ENCODE results near the gene TRPV4. TPM values are rescaled to one million over a fixed set of nuclear protein-coding genes. Genes with fewer than 3 reads are reported as not detected.
A peak's percentile ranks its signal among the peaks of the same experiment; 100 is the strongest.

TRPV4 gene
- total and polyA plus RNA-seq, 9 of the 15 experiments (the other 6 are each of a cell fraction or from before 2014, with no cell fraction given), result 0.13 TPM; not detected in 8

DNA sequence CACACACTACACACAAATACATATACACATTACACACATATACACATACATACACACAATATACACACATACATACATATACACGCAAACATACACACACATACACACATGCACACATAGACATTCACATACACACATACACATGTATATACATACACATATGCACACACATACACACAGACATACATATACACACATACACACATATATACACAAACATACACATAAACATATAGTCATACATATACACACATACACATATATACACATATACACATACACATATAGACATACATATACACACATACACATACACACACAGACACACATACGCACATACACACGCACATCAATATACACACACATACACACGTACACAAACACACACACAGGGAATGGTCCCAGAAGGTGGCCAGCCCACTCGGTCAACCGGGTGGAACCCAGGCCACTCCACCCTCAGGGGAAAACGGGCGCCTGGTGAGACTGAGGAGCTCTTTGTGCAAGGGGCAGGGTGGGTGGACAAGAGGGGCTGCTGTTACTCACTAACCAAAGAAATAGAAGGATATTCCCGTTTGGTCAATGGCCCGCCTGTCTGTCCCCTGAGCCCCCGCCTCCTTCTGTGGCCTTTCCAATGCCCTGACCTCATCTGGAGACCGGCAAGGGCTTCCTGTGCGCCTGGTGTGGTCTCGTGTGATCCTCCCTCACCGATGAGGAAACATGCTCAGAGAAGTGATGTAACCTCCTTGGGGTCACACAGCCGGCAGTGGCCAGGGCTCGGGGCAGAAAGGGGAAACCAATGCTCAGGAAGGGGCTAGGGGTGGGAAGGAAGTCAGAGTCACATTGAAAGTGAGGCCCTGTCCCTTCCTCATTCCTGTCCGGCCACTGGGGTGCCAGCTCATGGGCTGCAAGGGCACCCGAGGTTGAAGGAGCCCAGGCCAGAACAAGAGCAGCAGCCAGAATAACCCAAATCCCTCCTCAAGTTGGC, 5.3 kb downstream of the TRPV4 start:
- in situ Hi-C loops (cut with MboI), result no loop called here
- Histone ChIP-seq H3K4me2 (ENCODE audit: insufficient read depth, low read length) (no peak overlapping the region), H3K36me3 (ENCODE audit: control insufficient read depth, insufficient read depth, low read length) (no peaks in the 10 kb centered on the region), H3K9me3 (replicated peaks; ENCODE audit: control insufficient read depth, insufficient read depth, low read depth, low read length) (no peaks in the 10 kb centered on the region), H3K4me1 (replicated peaks in 1 of 2; ENCODE audit: control insufficient read depth in 2 of 2, insufficient read depth in 2 of 2, low read length in 2 of 2) (peaks cover 0 to 5% of the 10 kb centered on the region in 2 experiments; a peak in 1 of 5 replicates), H3K79me2 (ENCODE audit: control insufficient read depth, insufficient read depth, low read length) (no peaks in the 10 kb centered on the region), H4K20me1 (replicated peaks; ENCODE audit: control insufficient read depth, insufficient read depth, low read length) (no peaks in the 10 kb centered on the region), H2AFZ (ENCODE audit: low read depth, low read length) (no peak overlapping the region), H3K4me3 (no peak overlapping the region), H3K9me1 (ENCODE audit: control insufficient read depth, insufficient read depth, low read length) (no peaks in the 10 kb centered on the region), H3K9ac (ENCODE audit: insufficient read depth in 1 of 2, low read depth in 2 of 2, low read length in 2 of 2) (no peak overlapping the region; a peak in 1 of 4 replicates), H3K27me3 (ENCODE audit: control insufficient read depth in 2 of 2, insufficient read depth in 2 of 2, low read length in 2 of 2) (peaks cover 20 to 65% of the 10 kb centered on the region in 2 experiments; a peak in 4 of 5 replicates), H3K27ac (ENCODE audit: extremely low read depth, low read depth, low read length) (no peak overlapping the region)
- POLR2A ChIA-PET, result interaction anchor here (1.3 kb wide), 1 partner anchor 10 kb away, joined by 3 read pairs; no protein-coding TSS in a partner anchor
- no peak for DNase-seq (ENCODE audit: extremely low read depth in 1 of 4, low spot score in 3 of 4)
- intact Hi-C loops (cut with micrococcal nuclease), result no loop called here
- 2% methylated on average over 18 of the region's 19 CpGs for WGBS (ENCODE audit: insufficient coverage, low coverage, missing lambda C conversion rate)
- peak; percentile 62 for ATAC-seq
- no TSS peak for BruUV-seq (replicated peaks)
- CTCF ChIA-PET (ENCODE audit: low intra/inter-chr PET ratio), result no interaction called here
- no peak for TF ChIP-seq PTBP1 (IDR thresholded peaks at IDR 0.05; ENCODE audit: low read depth, low read length)
- TF ChIP-seq THRAP3 (IDR thresholded peaks at IDR 0.05; ENCODE audit: borderline replicate concordance), result 0 out of 2 replicates have a peak, but pooled peaks have one; percentile 36
- TF ChIP-seq POLR3A (IDR thresholded peaks at IDR 0.05; ENCODE audit: borderline replicate concordance, extremely low read depth, insufficient read depth, insufficient read length), result no peak
- peak; percentile 37 for TF ChIP-seq NCOA4 (IDR thresholded peaks at IDR 0.05; ENCODE audit: partially characterized antibody)
- no peak for TF ChIP-seq GABPB2 (CRISPR knock-in tag; conservative IDR thresholded peaks at IDR 0.05)
- TF ChIP-seq HLTF (IDR thresholded peaks at IDR 0.05), result peak; percentile 80; the same call in 1 of the 2 replicates
- 0 out of 2 replicates have a peak, but pooled peaks have one; percentile 10 for TF ChIP-seq NCOR1 (IDR thresholded peaks at IDR 0.05)
- peak; percentile 44 for TF ChIP-seq PHF20 (IDR thresholded peaks at IDR 0.05; ENCODE audit: partially characterized antibody)
- TF ChIP-seq ESRRA (IDR thresholded peaks at IDR 0.05; ENCODE audit: borderline replicate concordance, low read depth), result no peak
- TF ChIP-seq ARHGAP35 (IDR thresholded peaks at IDR 0.05; ENCODE audit: partially characterized antibody), result no peak
- TF ChIP-seq ZC3H8 (IDR thresholded peaks at IDR 0.05), result no peak
- TF ChIP-seq ZFP36 (IDR thresholded peaks at IDR 0.05; ENCODE audit: low read depth, low read length, partially characterized antibody), result peak; percentile 44
- TF ChIP-seq KDM1A (IDR thresholded peaks at IDR 0.05), result peak in 1 of 2 experiments; percentile 74; a peak in 1 of 4 replicates
- no peak for TF ChIP-seq CEBPG (CRISPR knock-in tag; IDR thresholded peaks at IDR 0.05)
- 0 out of 4 replicates have a peak, but pooled peaks of 1 of the 2 experiments have one; percentile 14 for TF ChIP-seq CEBPG (tag; conservative IDR thresholded peaks at IDR 0.05 in 1 of 2, IDR thresholded peaks at IDR 0.05 in 1 of 2)
- no peak for FAIRE-seq
